GM12874 (cell line): ENCODE results near the gene GGN.

ENCODE experiments used
- TF ChIP-seq, protein P1 (sequence below): IDR thresholded peaks from 2 replicates; pipeline ENCODE4 v1.5.1; 2011; ENCODE audit warnings: low read depth, mild to moderate bottlenecking, control low read depth, low read length, moderate library complexity; ENCODE audit not compliant: insufficient read depth

The GGN gene

GRCh38 chr19:38389101-38389925 lies 1.5 kb upstream of the GGN start:
- TF ChIP-seq, protein P1, sequence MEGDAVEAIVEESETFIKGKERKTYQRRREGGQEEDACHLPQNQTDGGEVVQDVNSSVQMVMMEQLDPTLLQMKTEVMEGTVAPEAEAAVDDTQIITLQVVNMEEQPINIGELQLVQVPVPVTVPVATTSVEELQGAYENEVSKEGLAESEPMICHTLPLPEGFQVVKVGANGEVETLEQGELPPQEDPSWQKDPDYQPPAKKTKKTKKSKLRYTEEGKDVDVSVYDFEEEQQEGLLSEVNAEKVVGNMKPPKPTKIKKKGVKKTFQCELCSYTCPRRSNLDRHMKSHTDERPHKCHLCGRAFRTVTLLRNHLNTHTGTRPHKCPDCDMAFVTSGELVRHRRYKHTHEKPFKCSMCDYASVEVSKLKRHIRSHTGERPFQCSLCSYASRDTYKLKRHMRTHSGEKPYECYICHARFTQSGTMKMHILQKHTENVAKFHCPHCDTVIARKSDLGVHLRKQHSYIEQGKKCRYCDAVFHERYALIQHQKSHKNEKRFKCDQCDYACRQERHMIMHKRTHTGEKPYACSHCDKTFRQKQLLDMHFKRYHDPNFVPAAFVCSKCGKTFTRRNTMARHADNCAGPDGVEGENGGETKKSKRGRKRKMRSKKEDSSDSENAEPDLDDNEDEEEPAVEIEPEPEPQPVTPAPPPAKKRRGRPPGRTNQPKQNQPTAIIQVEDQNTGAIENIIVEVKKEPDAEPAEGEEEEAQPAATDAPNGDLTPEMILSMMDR: no peak

DNA sequence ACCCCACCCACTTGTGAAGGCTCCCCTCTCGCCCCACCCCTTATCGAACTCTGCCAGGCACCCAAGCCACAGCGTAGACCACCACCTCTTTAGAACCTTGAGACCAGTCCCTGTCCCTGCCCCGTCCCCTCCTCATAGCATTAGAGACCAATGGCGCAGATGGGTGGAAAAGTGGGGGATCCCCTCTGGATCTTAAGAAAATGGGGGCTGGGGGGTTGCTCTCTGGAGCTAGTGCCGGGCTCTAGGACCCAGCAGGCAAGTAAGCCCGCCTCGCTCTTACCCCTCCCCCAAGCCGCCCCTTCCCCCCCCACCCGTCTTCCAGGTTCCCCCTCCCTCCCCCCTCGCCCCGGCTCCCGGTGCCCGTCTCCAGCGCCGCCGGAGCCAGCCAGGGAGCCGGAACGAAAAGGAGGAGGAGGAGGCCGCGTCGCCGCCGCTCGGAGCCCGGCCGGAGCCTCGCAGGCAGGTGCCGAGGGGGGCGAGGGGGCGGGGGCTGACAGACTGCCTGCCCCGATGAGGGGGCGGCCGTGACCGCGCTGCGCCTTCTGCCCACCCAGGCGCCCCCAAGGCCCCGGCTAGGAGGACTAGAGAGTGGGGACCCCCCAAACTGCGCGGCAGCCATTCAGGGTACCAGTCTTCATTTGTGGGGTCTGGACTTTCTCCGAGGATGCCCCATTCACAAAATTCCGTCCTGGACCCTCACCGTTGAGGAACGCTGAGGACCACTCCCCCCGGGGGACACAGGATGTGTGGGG lies 691 bp upstream of the GGN start, which contains the start of gene SPRED3:
Gene SPRED3 (plus strand): TSS at position 349 of the 752 bp plus-strand sequence. CDS start 1,606 bp downstream, outside the sequence.
- TF ChIP-seq, protein P1: no peak

DNA sequence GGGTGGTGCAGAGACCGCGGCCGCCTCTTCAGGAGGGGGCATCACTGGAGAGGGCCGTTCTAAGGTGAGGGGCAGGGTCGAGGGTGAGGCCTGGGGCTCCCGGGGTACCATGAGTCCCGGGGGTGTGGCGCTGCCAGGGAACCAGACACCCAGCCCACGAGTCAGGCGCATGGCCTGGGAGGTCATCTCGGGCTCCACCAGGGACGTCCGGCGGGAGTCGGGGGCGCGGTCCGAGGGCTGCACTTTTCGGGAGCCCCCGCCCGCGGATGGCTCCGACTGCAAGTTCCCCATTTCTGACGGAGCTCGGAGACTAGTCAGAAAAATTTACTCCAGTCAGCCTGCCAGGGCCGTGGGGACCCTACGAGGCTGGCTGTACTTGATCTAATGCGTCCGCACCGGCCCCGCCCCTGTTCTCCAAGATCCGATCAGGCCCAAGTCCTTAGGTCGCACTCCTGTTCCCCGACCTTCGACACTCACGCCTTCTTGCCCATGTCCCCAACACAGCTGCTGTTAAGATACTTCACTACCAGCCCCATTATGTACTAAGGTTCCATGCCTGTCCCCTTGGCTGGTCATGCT lies 774 bp downstream of the GGN start:
- TF ChIP-seq, protein P1: no peak

DNA sequence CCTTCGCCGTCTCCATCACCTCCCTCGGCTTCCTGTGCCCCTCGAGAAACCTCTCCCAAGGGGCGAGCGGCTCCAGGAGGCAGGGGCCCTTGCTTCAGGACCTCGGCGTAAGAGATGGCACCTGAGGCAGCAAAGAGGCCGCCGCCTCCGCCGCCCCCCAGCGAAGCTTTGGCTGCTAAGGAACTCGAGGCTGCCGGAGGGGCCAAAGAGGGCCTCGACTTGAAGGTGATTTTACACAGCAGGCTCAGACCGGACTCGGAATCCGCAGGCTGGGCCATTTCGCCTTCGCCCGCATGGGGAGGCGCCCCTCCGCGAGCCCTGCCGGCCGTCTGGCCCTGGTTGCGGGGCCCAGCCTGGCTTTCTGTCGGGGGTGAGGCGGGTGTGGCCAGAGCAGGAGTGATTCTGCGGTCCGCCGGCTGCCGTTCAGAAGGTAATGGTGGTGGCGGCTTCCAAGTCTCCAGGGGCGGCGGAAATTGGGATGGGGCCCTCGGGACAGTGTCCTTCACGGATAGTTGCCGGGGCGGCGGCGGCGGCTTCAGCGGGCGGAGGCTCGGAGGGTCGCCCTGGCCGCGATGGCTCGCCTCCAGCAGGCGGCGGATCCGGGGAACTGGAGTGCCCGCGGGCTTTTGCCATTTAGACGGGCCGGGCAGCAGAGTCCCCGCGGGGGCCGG lies 1.4 kb downstream of the GGN start:
- TF ChIP-seq, protein P1: no peak

GRCh38 chr19:38385804-38386257 lies 2.0 kb downstream of the GGN start:
- TF ChIP-seq, protein P1: no peak

- TF ChIP-seq, protein P1: no peak
Measured at GRCh38 chr19:38385057-38385803, 2.6 kb downstream of the GGN start.
